Hepatocyte (in vitro differentiated cells): Measurements from ENCODE around the gene FERMT1. TPM values are rescaled to one million over a fixed set of nuclear protein-coding genes. Genes with fewer than 3 reads are reported as not detected.

Source experiments
- DNase-seq: peaks from one replicate; pipeline ENCODE4 v3.0.0-alpha.2; 2016; ENCODE audit warnings: low spot score
- H2AFZ ChIP-seq: fragments of 200-600 bp; sonication (generic); 2 replicates; pipeline ENCODE4 v1.6.0; 2016; ENCODE audit warnings: antibody characterized with exemption, mild to moderate bottlenecking
- H3K27ac ChIP-seq: fragments of 200-600 bp; sonication (generic); 2 replicates; pipeline ENCODE4 v1.5.1; 2016; ENCODE audit warnings: mild to moderate bottlenecking
- H3K27me3 ChIP-seq: fragments of 200-600 bp; sonication (generic); 2 replicates; pipeline ENCODE4 v1.6.1; 2016
- H3K36me3 ChIP-seq: fragments of 200-600 bp; sonication (generic); replicated peaks from 2 replicates; pipeline ENCODE4 v1.5.1; 2016; ENCODE audit warnings: low read depth; ENCODE audit not compliant: insufficient read depth
- H3K4me1 ChIP-seq: fragments of 200-600 bp; sonication (generic); 2 replicates; pipeline ENCODE4 v1.5.1; 2016; ENCODE audit warnings: mild to moderate bottlenecking, moderate library complexity; ENCODE audit not compliant: insufficient read depth
- H3K4me2 ChIP-seq: fragments of 200-600 bp; sonication (generic); 2 replicates; pipeline ENCODE4 v1.6.0; 2016
- H3K4me3 ChIP-seq: fragments of 200-600 bp; sonication (generic); 2 replicates; pipeline ENCODE4 v1.5.1; 2016; ENCODE audit warnings: mild to moderate bottlenecking
- H3K79me2 ChIP-seq: fragments of 200-600 bp; sonication (generic); 2 replicates; pipeline ENCODE4 v1.6.0; 2017; ENCODE audit warnings: mild to moderate bottlenecking
- H3K9me2 ChIP-seq: fragments of 200-600 bp; sonication (generic); replicated peaks from 2 replicates; pipeline ENCODE4 v1.6.0; 2017; ENCODE audit warnings: mild to moderate bottlenecking; ENCODE audit not compliant: insufficient read depth
- H3K9me3 ChIP-seq: fragments of 200-600 bp; sonication (generic); 2 replicates; pipeline ENCODE4 v1.5.1; 2016; ENCODE audit warnings: low read depth, mild to moderate bottlenecking
- H4K20me1 ChIP-seq: fragments of 200-600 bp; sonication (generic); 2 replicates; pipeline ENCODE4 v1.6.0; 2016; ENCODE audit warnings: mild to moderate bottlenecking; ENCODE audit not compliant: insufficient read depth, poor library complexity, severe bottlenecking
- CTCF ChIP-seq: fragments of 200-600 bp; sonication (generic); IDR thresholded peaks from 2 replicates; pipeline ENCODE4 v1.5.1; 2016; ENCODE audit warnings: antibody characterized with exemption, mild to moderate bottlenecking; ENCODE audit not compliant: poor library complexity
- EZH2 ChIP-seq: fragments of 200-600 bp; sonication (generic); IDR thresholded peaks from 2 replicates; pipeline ENCODE4 v1.6.1; 2016; ENCODE audit warnings: antibody characterized with exemption, mild to moderate bottlenecking, borderline replicate concordance
- EZH2phosphoT487 ChIP-seq: fragments of 200-600 bp; sonication (generic); IDR thresholded peaks from one replicate; pipeline ENCODE4 v1.6.1; 2018; ENCODE audit warnings: antibody characterized with exemption, mild to moderate bottlenecking, low read depth, moderate library complexity; ENCODE audit not compliant: unreplicated experiment, severe bottlenecking
- WGBS: methylation state at CpG from one replicate; pipeline ENCODE4 v1.1.6; 2016; ENCODE audit warnings: low lambda C conversion rate; ENCODE audit errors: missing lambda C conversion rate; 5-methylcytosine and 5-hydroxymethylcytosine counted together
- polyA plus RNA-seq: library from polyadenylated mRNA; unstranded; fragments of >200 nt; fragmentation: Nextera tagmentation; extraction: Ambion mirVana; gene quantifications from 2 replicates; pipeline ENCODE4 v1.2.1, GENCODE V29; 2016
- total RNA-seq: library from RNA; depleted of rRNA; stranded (reverse); fragments of >200 nt; gene quantifications from 2 replicates; pipeline ENCODE4 v1.2.3, GENCODE V29; 2014

Gene FERMT1
- total and polyA plus RNA-seq, 2 experiments from 2014 or later, result 3.4 to 13.9 TPM

DNA sequence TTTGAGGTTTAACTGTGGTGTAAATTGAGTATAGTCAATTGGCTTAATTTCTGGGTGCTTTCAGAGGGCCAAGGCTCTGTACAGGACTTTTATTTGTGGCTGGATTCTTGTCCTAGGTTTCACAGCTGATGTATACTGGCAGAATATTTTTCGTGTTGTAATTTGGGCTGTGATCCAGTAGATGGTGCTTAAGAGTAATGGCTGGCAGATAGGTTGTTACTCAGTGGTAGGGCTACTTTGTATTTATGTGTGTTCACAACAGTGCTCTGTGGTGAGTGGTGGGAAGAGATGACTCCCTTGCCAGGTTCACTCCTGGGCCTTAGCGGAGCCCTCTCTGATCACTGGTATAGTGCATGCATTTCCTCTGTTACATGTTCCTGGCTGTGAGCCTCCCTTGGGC is 34.5 kb upstream of the FERMT1 start:
- DNase-seq, result no peak
- Histone ChIP-seq H4K20me1 (no peaks in the 10 kb centered on the region), H3K9me3 (peaks cover 6% of the 10 kb centered on the region), H3K4me1 (no peaks in the 10 kb centered on the region), H3K79me2 (no peaks in the 10 kb centered on the region), H3K4me3 (no peak overlapping the region), H3K4me2 (no peak overlapping the region), H3K27ac (no peak overlapping the region), H3K27me3 (no peaks in the 10 kb centered on the region), H3K9me2 (no peaks in the 10 kb centered on the region), H2AFZ (no peak overlapping the region), H3K36me3 (no peaks in the 10 kb centered on the region)
- TF ChIP-seq EZH2, result no peak
- TF ChIP-seq CTCF, result no peak
- TF ChIP-seq EZH2phosphoT487, result no peak
- 95% methylated on average over 2 of the region's 2 CpGs for WGBS

DNA sequence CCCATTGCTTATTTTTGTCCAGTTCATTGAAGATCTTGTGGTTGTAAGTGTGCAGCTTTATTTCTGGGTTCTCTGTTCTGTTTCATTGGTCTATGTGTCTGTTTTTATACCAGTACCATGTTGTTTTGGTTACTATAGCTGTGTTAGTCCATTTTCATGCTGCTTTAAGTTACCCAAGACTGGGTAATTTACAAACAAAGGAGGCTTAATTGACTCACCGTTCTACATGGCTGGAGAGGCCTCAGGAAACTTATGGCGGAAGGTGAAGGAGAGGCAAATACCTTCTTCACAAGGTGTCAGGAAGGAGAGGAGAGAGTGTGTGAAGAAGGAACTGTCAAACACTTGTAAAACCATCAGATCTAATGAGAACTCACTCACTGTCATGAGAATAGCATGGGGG is 29.9 kb upstream of the FERMT1 start:
- no peaks in the 10 kb centered on the region for H3K36me3 ChIP-seq
- H3K79me2 ChIP-seq, result no peaks in the 10 kb centered on the region
- H3K4me1 ChIP-seq, result no peaks in the 10 kb centered on the region
- no peak overlapping the region for H2AFZ ChIP-seq
- peaks cover 6% of the 10 kb centered on the region for H3K9me3 ChIP-seq
- H3K9me2 ChIP-seq, result no peaks in the 10 kb centered on the region
- TF ChIP-seq EZH2, result no peak
- no peak for TF ChIP-seq EZH2phosphoT487
- no peak for TF ChIP-seq CTCF
- no peaks in the 10 kb centered on the region for H3K27me3 ChIP-seq
- H3K4me3 ChIP-seq, result no peak overlapping the region
- WGBS, result 44% methylated on average over 2 of the region's 2 CpGs
- no peaks in the 10 kb centered on the region for H4K20me1 ChIP-seq
- no peak overlapping the region for H3K4me2 ChIP-seq
- DNase-seq, result no peak
- H3K27ac ChIP-seq, result no peak overlapping the region

- Histone ChIP-seq H3K9me3 (no peaks in the 10 kb centered on the region), H3K27ac (no peak overlapping the region), H3K79me2 (no peaks in the 10 kb centered on the region), H2AFZ (no peak overlapping the region), H4K20me1 (no peaks in the 10 kb centered on the region), H3K4me3 (no peak overlapping the region), H3K27me3 (no peaks in the 10 kb centered on the region), H3K4me1 (no peaks in the 10 kb centered on the region), H3K9me2 (no peaks in the 10 kb centered on the region), H3K4me2 (no peak overlapping the region), H3K36me3 (no peaks in the 10 kb centered on the region)
- WGBS, result 92% methylated on average over 7 of the region's 7 CpGs
- TF ChIP-seq EZH2phosphoT487, result no peak
- TF ChIP-seq EZH2, result no peak
- TF ChIP-seq CTCF, result no peak
- DNase-seq, result no peak
Measured at GRCh38 chr20:6148073-6148472, 25.2 kb upstream of the FERMT1 start.

- Histone ChIP-seq H3K27me3 (no peaks in the 10 kb centered on the region), H3K9me3 (no peaks in the 10 kb centered on the region), H3K36me3 (no peaks in the 10 kb centered on the region), H3K9me2 (no peaks in the 10 kb centered on the region), H2AFZ (no peak overlapping the region), H3K79me2 (no peaks in the 10 kb centered on the region), H3K4me1 (no peaks in the 10 kb centered on the region), H3K4me2 (no peak overlapping the region), H3K4me3 (no peak overlapping the region), H3K27ac (no peak overlapping the region), H4K20me1 (no peaks in the 10 kb centered on the region)
- peak; percentile 82 for DNase-seq
- TF ChIP-seq CTCF, result peak; percentile 81
- TF ChIP-seq EZH2, result no peak
- no peak for TF ChIP-seq EZH2phosphoT487
- whole genome bisulfite sequencing, result 4% methylated on average over 10 of the region's 10 CpGs
Measured at GRCh38 chr20:6142348-6142993, 19.6 kb upstream of the FERMT1 start.
